ENCODE data around the gene SRD5A3.
"Not testable (repeated sequence)": the region's sequence is repeated elsewhere in the genome, so short reads cannot be mapped to it uniquely, and the experiment has no call there.

- not testable (repeated sequence) for TF ChIP-seq EZH2 (IDR thresholded peaks at IDR 0.05; ENCODE audit: low read depth); CTCF (conservative IDR thresholded peaks at IDR 0.05)
Measured at GRCh38 chr4:55353228-55353747, 7.2 kb downstream of the SRD5A3 start.
